ENCODE results near the gene ZNF853. TPM values are rescaled to one million over a fixed set of nuclear protein-coding genes. Genes with fewer than 3 reads are reported as not detected.

Gene ZNF853
- total RNA-seq, 1 experiment from 2014 or later = 0.08 TPM

GRCh38 chr7:6647080-6647479 is 31.7 kb downstream of the ZNF853 start:
- H3K4me1 ChIP-seq (replicated peaks) = no peaks in the 10 kb centered on the region
- H3K36me3 ChIP-seq = peaks cover 90% of the 10 kb centered on the region
- no peak overlapping the region for H3K27ac ChIP-seq
- H3K4me3 ChIP-seq = no peak overlapping the region
- peaks cover 3% of the 10 kb centered on the region; the same call in 1 of the 2 replicates for H3K9me3 ChIP-seq (replicated peaks)
- no peak for DNase-seq (ENCODE audit: low read depth in 1 of 2, low spot score in 2 of 2)
- no peaks in the 10 kb centered on the region for H3K27me3 ChIP-seq (replicated peaks)

GRCh38 chr7:6647541-6647940 is 32.1 kb downstream of the ZNF853 start:
- DNase-seq (ENCODE audit: low read depth in 1 of 2, low spot score in 2 of 2) = no peak
- no peak overlapping the region for H3K4me3 ChIP-seq
- H3K27ac ChIP-seq = no peak overlapping the region
- H3K27me3 ChIP-seq (replicated peaks) = no peaks in the 10 kb centered on the region
- peaks cover 8% of the 10 kb centered on the region for H3K9me3 ChIP-seq (replicated peaks)
- no peaks in the 10 kb centered on the region for H3K4me1 ChIP-seq (replicated peaks)
- H3K36me3 ChIP-seq = peaks cover 90% of the 10 kb centered on the region

GRCh38 chr7:6648066-6648814 is 32.8 kb downstream of the ZNF853 start:
- Histone ChIP-seq H3K27me3 (replicated peaks) (no peaks in the 10 kb centered on the region), H3K27ac (no peak overlapping the region), H3K4me1 (replicated peaks) (no peaks in the 10 kb centered on the region), H3K9me3 (replicated peaks) (peaks cover 10% of the 10 kb centered on the region), H3K4me3 (no peak overlapping the region), H3K36me3 (peaks cover 89% of the 10 kb centered on the region)
- DNase-seq (ENCODE audit: low read depth in 1 of 2, low spot score in 2 of 2) = no peak

GRCh38 chr7:6648815-6649104 is 33.4 kb downstream of the ZNF853 start:
- Histone ChIP-seq H3K9me3 (replicated peaks) (peaks cover 10% of the 10 kb centered on the region), H3K36me3 (peaks cover 87% of the 10 kb centered on the region), H3K4me3 (no peak overlapping the region), H3K27ac (no peak overlapping the region), H3K27me3 (replicated peaks) (no peaks in the 10 kb centered on the region), H3K4me1 (replicated peaks) (no peaks in the 10 kb centered on the region)
- DNase-seq (ENCODE audit: low read depth in 1 of 2, low spot score in 2 of 2) = no peak

- H3K27me3 ChIP-seq (replicated peaks) = no peaks in the 10 kb centered on the region
- peaks cover 12% of the 10 kb centered on the region for H3K9me3 ChIP-seq (replicated peaks)
- no peaks in the 10 kb centered on the region for H3K4me1 ChIP-seq (replicated peaks)
- H3K4me3 ChIP-seq = no peak overlapping the region
- DNase-seq (ENCODE audit: low read depth in 1 of 2, low spot score in 2 of 2) = no peak
- peaks cover 86% of the 10 kb centered on the region for H3K36me3 ChIP-seq
- H3K27ac ChIP-seq = no peak overlapping the region
Observed at GRCh38 chr7:6649241-6649961, 34.0 kb downstream of the ZNF853 start.

- Histone ChIP-seq H3K27ac (no peak overlapping the region), H3K9me3 (replicated peaks) (peaks cover 12% of the 10 kb centered on the region), H3K27me3 (replicated peaks) (no peaks in the 10 kb centered on the region), H3K4me3 (no peak overlapping the region), H3K4me1 (replicated peaks) (no peaks in the 10 kb centered on the region), H3K36me3 (peaks cover 86% of the 10 kb centered on the region)
- DNase-seq (ENCODE audit: low read depth in 1 of 2, low spot score in 2 of 2) = no peak
Observed at GRCh38 chr7:6650086-6650485, 34.7 kb downstream of the ZNF853 start.

- peaks cover 12% of the 10 kb centered on the region for H3K9me3 ChIP-seq (replicated peaks)
- DNase-seq (ENCODE audit: low read depth in 1 of 2, low spot score in 2 of 2) = no peak
- peaks cover 87% of the 10 kb centered on the region for H3K36me3 ChIP-seq
Observed at GRCh38 chr7:6650521-6651011, 35.2 kb downstream of the ZNF853 start.

GRCh38 chr7:6651851-6652445 is 36.5 kb downstream of the ZNF853 start:
- Histone ChIP-seq H3K27ac (no peak overlapping the region), H3K27me3 (replicated peaks) (no peaks in the 10 kb centered on the region), H3K4me1 (replicated peaks) (no peaks in the 10 kb centered on the region), H3K36me3 (peaks cover 78% of the 10 kb centered on the region), H3K4me3 (no peak overlapping the region), H3K9me3 (replicated peaks) (peaks cover 12% of the 10 kb centered on the region)
- DNase-seq (ENCODE audit: low read depth in 1 of 2, low spot score in 2 of 2) = no peak

More at GRCh38 chr7:6650521-6651011, 35.2 kb downstream of the ZNF853 start:
- H3K27ac ChIP-seq = no peak overlapping the region
- H3K4me3 ChIP-seq = no peak overlapping the region
- H3K27me3 ChIP-seq (replicated peaks) = no peaks in the 10 kb centered on the region
- H3K4me1 ChIP-seq (replicated peaks) = no peaks in the 10 kb centered on the region

- H3K27me3 ChIP-seq (replicated peaks) = no peaks in the 10 kb centered on the region
- H3K27ac ChIP-seq = no peak overlapping the region
- H3K4me3 ChIP-seq = no peak overlapping the region
- DNase-seq (ENCODE audit: low read depth in 1 of 2, low spot score in 2 of 2) = no peak
- H3K36me3 ChIP-seq = peaks cover 73% of the 10 kb centered on the region
- peaks cover 12% of the 10 kb centered on the region for H3K9me3 ChIP-seq (replicated peaks)
- H3K4me1 ChIP-seq (replicated peaks) = no peaks in the 10 kb centered on the region
Observed at GRCh38 chr7:6652446-6653011, 37.1 kb downstream of the ZNF853 start.

- H3K27me3 ChIP-seq (replicated peaks) = no peaks in the 10 kb centered on the region
- peaks cover 12% of the 10 kb centered on the region for H3K9me3 ChIP-seq (replicated peaks)
- no peak for DNase-seq (ENCODE audit: low read depth in 1 of 2, low spot score in 2 of 2)
- no peak overlapping the region for H3K4me3 ChIP-seq
- H3K36me3 ChIP-seq = peaks cover 65% of the 10 kb centered on the region
- no peaks in the 10 kb centered on the region for H3K4me1 ChIP-seq (replicated peaks)
- H3K27ac ChIP-seq = no peak overlapping the region
Observed at GRCh38 chr7:6653071-6654003, 37.9 kb downstream of the ZNF853 start.

- peaks cover 12% of the 10 kb centered on the region for H3K9me3 ChIP-seq (replicated peaks)
- no peaks in the 10 kb centered on the region for H3K27me3 ChIP-seq (replicated peaks)
- H3K4me1 ChIP-seq (replicated peaks) = no peaks in the 10 kb centered on the region
- peaks cover 58% of the 10 kb centered on the region for H3K36me3 ChIP-seq
- DNase-seq (ENCODE audit: low read depth in 1 of 2, low spot score in 2 of 2) = no peak
- H3K4me3 ChIP-seq = no peak overlapping the region
- H3K27ac ChIP-seq = no peak overlapping the region
Observed at GRCh38 chr7:6654113-6654841, 38.9 kb downstream of the ZNF853 start.

GRCh38 chr7:6654842-6655610 is 39.6 kb downstream of the ZNF853 start:
- Histone ChIP-seq H3K36me3 (peaks cover 51% of the 10 kb centered on the region), H3K4me3 (no peak overlapping the region), H3K27ac (no peak overlapping the region), H3K9me3 (replicated peaks) (peaks cover 12% of the 10 kb centered on the region), H3K27me3 (replicated peaks) (no peaks in the 10 kb centered on the region), H3K4me1 (replicated peaks) (no peaks in the 10 kb centered on the region)
- DNase-seq (ENCODE audit: low read depth in 1 of 2, low spot score in 2 of 2) = no peak

Data from SJSA1 (cell line).